Pancreas (tissue), 10 donors: ENCODE results near the gene FGF12. TPM values are rescaled to one million over a fixed set of nuclear protein-coding genes. Genes with fewer than 3 reads are reported as not detected.

ENCODE experiments used
- ATAC-seq, 4 donors: fragments of 200-7000 bp; cut with Tn5 transposase; one replicate each; pipeline versions ENCODE4 v1.8.0 to v1.9.1; 2020; ENCODE audit warnings: mild to moderate bottlenecking in 4 of 4, moderate library complexity in 4 of 4
- DNase-seq, 6 donors: peaks; one replicate each; pipeline ENCODE4 v3.0.0-alpha.2; 2020
- FAIRE-seq: peaks from 2 replicates; lab custom pipeline; 2012; peaks lifted over from hg19 to GRCh38; lab: Jason Lieb, UNC
- H3K27ac ChIP-seq, 4 donors: fragments of 200-600 bp; sonication (generic); 1 replicate in 3 of 4; 2 replicates in 1 of 4; pipeline versions ENCODE4 v1.5.0 to v1.8.0; 2020
- H3K27me3 ChIP-seq, 4 donors: fragments of 200-600 bp; one replicate each; pipeline ENCODE4 v1.8.0; 2021
- H3K36me3 ChIP-seq, 3 donors: fragments of 200-600 bp; sonication (generic) in 1 of 3; one replicate each; pipeline versions ENCODE4 v1.5.0 to v1.8.0; 2020 to 2021
- H3K4me1 ChIP-seq, 3 donors: fragments of 200-600 bp; one replicate each; pipeline ENCODE4 v1.8.0; 2021
- H3K4me3 ChIP-seq, 4 donors: fragments of 200-600 bp; sonication (generic) in 2 of 4; one replicate each; pipeline versions ENCODE4 v1.5.0 to v1.8.0; 2020 to 2021
- H3K9me3 ChIP-seq, 4 donors: fragments of 200-600 bp; one replicate each; pipeline ENCODE4 v1.8.0; 2021
- WGBS, 2 donors: extraction: QIAGEN DNeasy Blood & Tissue Kit; methylation state at CpG; one replicate each; pipeline ENCODE4 v1.1.7; 2013; 5-methylcytosine and 5-hydroxymethylcytosine counted together
- intact Hi-C, 3 donors: fragments of 100-400 bp; cut with DNase I; formaldehyde crosslinking; loops; one replicate each; pipeline versions ENCODE4 v1.11.1 to v1.14.2; 2022
- polyA plus RNA-seq, 2 donors: library from polyadenylated mRNA; stranded (reverse); fragments of 200-250 nt; gene quantifications; one replicate each; pipeline ENCODE4 v1.2.3, GENCODE V29; 2013
- total RNA-seq, 6 donors: library from RNA; stranded (reverse); fragmentation: NEBNext Ultra II Directional in 4 of 6; extraction: Animal tissue kit (Norgen Biotek cat#: 25700) in 4 of 6; gene quantifications; one replicate each; pipeline versions ENCODE4 v1.2.1 to v1.2.4, GENCODE V29; 2021 to 2023
- TF ChIP-seq, protein P1 (sequence below), 4 donors: fragments of 200-600 bp; sonication (generic) in 3 of 4; IDR thresholded peaks; one replicate each; pipeline versions ENCODE4 v1.5.0 to v1.8.0; 2021; ENCODE audit warnings: antibody characterized with exemption in 4 of 4
- donor health status: healthy with polysubstance abuse.
- donor health status: DM: no; HTN: no; CAD: no; lungs with moderate emphysema.
- donor health status: DM: no; HTN: no; CAD: no.
- donor health status: control.
- donor health status: control.
- donor health status: Bipolar disorder and iron deficiency.
- donor health status: DM: yes; HTN: yes; CAD: no.
- donor health status: DM: no; HTN: no; CAD: no.
- donor health status: DM: no; HTN: no; CAD: no.
- donor health status: DM: yes; HTN: yes; CAD: no.

FGF12 gene
- total and polyA plus RNA-seq, 8 donors = 3.6 to 8.6 (median 6.4) TPM

DNA sequence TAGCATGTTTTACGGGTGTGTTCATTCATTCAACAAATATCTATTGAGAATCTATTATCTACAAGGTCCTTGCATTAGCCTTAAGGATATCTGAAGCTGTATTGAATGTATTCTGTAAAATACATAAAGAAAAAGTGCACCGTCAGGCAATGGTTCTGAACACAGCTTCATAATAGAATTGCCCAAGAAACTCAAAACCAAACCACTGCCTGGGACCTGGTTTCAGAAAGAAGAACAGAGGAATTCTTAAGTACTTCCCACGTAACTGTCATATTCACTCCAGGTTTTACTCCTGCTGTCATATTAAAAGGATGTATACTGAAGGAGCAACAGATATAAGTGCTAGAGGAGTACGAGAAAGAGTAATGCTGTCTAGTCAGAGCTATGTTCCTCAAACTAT, 115.9 kb downstream of the FGF12 start:
- peaks cover 0 to 4% (median 2%) of the 10 kb centered on the region in 4 donors for H3K27me3 ChIP-seq
- ATAC-seq = no peak
- no peak for FAIRE-seq
- no peaks in the 10 kb centered on the region for H3K9me3 ChIP-seq
- H3K27ac ChIP-seq = no peak overlapping the region
- H3K36me3 ChIP-seq = no peaks in the 10 kb centered on the region
- TF ChIP-seq, protein P1, sequence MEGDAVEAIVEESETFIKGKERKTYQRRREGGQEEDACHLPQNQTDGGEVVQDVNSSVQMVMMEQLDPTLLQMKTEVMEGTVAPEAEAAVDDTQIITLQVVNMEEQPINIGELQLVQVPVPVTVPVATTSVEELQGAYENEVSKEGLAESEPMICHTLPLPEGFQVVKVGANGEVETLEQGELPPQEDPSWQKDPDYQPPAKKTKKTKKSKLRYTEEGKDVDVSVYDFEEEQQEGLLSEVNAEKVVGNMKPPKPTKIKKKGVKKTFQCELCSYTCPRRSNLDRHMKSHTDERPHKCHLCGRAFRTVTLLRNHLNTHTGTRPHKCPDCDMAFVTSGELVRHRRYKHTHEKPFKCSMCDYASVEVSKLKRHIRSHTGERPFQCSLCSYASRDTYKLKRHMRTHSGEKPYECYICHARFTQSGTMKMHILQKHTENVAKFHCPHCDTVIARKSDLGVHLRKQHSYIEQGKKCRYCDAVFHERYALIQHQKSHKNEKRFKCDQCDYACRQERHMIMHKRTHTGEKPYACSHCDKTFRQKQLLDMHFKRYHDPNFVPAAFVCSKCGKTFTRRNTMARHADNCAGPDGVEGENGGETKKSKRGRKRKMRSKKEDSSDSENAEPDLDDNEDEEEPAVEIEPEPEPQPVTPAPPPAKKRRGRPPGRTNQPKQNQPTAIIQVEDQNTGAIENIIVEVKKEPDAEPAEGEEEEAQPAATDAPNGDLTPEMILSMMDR (IDR thresholded peaks at IDR 0.05) = no peak
- H3K4me3 ChIP-seq = no peak overlapping the region
- WGBS, 2 donors = 69 to 83% methylated on average over 4 of the region's 4 CpGs
- no peak for DNase-seq
- intact Hi-C loops = no loop called here
- H3K4me1 ChIP-seq = no peaks in the 10 kb centered on the region

DNA sequence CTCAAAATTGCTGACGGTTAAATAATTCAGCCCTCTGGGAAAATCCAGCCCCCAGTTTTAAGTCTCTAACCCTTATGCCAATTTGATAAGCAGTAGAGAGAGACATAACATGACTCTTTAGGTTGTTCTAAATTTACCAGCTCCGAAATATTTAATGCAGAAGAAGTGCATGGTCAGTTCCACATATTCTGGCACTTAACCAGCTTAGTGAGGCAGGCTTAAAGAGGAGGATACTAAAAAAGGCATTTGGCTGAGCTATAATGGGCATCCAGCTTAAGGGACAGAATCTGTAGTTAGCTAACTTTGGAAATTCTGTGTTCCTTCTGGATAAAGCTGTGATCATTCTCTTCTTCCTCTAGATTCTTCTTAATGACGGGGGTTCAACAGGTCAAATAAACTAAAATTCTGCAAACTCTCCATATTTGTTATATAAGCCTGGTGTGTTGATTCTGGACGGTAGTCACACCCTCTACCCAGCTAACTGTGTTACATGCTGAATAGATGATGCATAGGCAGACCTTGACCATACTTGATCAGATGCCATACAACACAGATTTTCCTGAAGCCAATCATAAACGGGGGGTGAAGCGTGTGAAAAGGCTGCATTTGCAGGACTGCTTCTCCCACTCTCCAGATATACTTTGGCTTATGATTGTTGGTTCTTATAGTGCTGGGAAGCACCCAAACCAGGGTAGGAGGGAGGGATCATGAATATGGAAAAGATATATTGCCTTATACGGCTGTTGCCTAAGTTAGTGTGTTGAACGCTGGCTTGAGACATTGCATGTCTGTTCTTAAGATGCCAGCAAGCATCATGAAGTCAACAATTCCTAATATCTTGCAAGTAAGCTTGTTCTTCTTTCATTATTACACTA, 118.4 kb downstream of the FGF12 start:
- Histone ChIP-seq H3K36me3 (no peaks in the 10 kb centered on the region), H3K4me1 (no peaks in the 10 kb centered on the region), H3K27me3 (peaks cover 0 to 4% (median 0%) of the 10 kb centered on the region in 4 donors), H3K9me3 (no peaks in the 10 kb centered on the region), H3K4me3 (no peak overlapping the region), H3K27ac (no peak overlapping the region)
- DNase-seq (no peak), ATAC-seq (no peak), FAIRE-seq (no peak)
- 60 to 74% methylated on average over 8 of the region's 8 CpGs for WGBS, 2 donors
- intact Hi-C loops = no loop called here
- TF ChIP-seq, protein P1 (IDR thresholded peaks at IDR 0.05) = no peak

DNA sequence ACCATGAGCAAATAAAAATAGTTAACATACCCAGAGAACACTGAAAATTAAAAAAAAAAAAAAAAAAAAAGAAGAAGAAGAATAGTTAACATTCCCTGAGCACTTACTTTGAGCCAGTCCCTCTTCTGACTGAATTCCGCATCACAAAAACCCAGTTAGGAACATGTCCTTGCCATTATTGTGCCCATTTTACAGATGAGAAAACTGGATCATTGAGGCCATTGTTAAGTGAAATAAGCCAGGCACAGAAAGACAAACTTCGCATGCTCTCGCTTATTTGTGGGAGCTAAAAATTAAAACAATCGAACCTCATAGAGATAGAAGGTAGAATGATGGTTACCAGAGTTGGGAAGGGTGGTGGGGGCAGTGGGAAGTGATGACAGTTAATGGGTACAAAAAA, 119.5 kb downstream of the FGF12 start:
- TF ChIP-seq, protein P1 (IDR thresholded peaks at IDR 0.05) = no peak
- Histone ChIP-seq H3K27me3 (peaks cover 0 to 4% (median 0%) of the 10 kb centered on the region in 4 donors), H3K9me3 (no peaks in the 10 kb centered on the region), H3K36me3 (no peaks in the 10 kb centered on the region), H3K27ac (no peak overlapping the region), H3K4me1 (no peaks in the 10 kb centered on the region), H3K4me3 (no peak overlapping the region)
- intact Hi-C loops = no loop called here
- no peak for DNase-seq
- FAIRE-seq = no peak
- 79 to 90% methylated on average over 4 of the region's 4 CpGs for WGBS, 2 donors
- ATAC-seq = no peak

DNA sequence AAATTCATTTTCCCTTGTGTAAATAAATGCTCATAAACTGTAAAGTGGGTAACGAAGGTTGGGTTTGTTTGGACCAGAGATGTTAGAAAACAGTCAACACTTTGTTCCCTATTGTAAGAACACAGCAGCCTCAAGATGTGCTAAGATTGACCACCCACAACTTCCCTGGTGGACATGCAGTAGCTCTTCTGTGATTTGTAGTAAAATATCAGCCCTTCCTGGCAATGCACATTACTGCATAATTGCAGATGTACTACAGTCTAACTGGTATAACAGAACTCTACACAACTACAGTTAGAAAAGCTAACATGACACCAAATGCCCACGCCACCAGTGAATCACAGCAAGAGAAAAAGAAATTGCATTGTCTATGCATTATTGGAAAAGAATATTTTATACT, 129.4 kb downstream of the FGF12 start:
- no peak overlapping the region for H3K4me3 ChIP-seq
- 47 to 60% methylated on average over 2 of the region's 2 CpGs for WGBS, 2 donors
- no peak for ATAC-seq
- TF ChIP-seq, protein P1 (IDR thresholded peaks at IDR 0.05) = no peak
- H3K27ac ChIP-seq = no peak overlapping the region
- H3K27me3 ChIP-seq = no peaks in the 10 kb centered on the region
- intact Hi-C loops = no loop called here
- no peaks in the 10 kb centered on the region for H3K36me3 ChIP-seq
- FAIRE-seq = no peak
- H3K4me1 ChIP-seq = no peaks in the 10 kb centered on the region
- DNase-seq = no peak
- H3K9me3 ChIP-seq = no peaks in the 10 kb centered on the region

DNA sequence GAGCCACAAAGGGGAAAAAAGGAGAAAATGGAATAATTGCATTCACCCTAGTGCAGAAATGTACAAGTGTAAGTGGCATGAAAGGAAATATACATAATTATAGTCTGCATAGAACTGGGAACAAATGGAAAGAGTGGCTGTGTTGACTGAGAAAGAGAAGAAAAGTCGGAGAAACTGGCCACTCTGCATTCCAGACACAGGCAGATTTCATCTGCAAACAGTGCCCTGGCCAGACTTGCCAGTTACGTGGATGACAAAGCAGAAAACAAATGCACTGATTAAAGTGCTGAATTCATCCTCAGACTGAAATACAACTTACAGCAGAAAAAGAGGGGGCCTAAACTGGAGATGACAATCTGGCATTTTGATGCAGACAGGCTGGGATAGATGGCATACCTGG, 129.8 kb downstream of the FGF12 start:
- TF ChIP-seq, protein P1 (IDR thresholded peaks at IDR 0.05) = no peak
- H3K36me3 ChIP-seq = no peaks in the 10 kb centered on the region
- FAIRE-seq (no peak), ATAC-seq (peak in 2 of 4 donors; percentile 51 to 75), DNase-seq (no peak)
- H3K4me1 ChIP-seq = no peaks in the 10 kb centered on the region
- intact Hi-C loops = no loop called here
- no peaks in the 10 kb centered on the region for H3K9me3 ChIP-seq
- H3K4me3 ChIP-seq = no peak overlapping the region
- no peak overlapping the region for H3K27ac ChIP-seq
- WGBS, 2 donors = 16 to 17% methylated on average over 2 of the region's 2 CpGs
- H3K27me3 ChIP-seq = no peaks in the 10 kb centered on the region
